WTC11 (cell line): Measurements from ENCODE around the gene OPN4.

Experiments
- ESRRA ChIP-seq: sonication (generic); formaldehyde crosslinking; IDR thresholded peaks from 2 replicates; pipeline ENCODE4 v1.8.1; 2022; ENCODE audit warnings: mild to moderate bottlenecking, missing genetic modification reagents, borderline replicate concordance
- ETV6 ChIP-seq: sonication (generic); formaldehyde crosslinking; IDR thresholded peaks from 2 replicates; pipeline ENCODE4 v1.8.1; 2022; ENCODE audit warnings: mild to moderate bottlenecking, missing genetic modification reagents
- IRF2 ChIP-seq: sonication (generic); formaldehyde crosslinking; IDR thresholded peaks from 2 replicates; pipeline ENCODE4 v1.8.0; 2022; ENCODE audit warnings: low read depth, missing genetic modification reagents, borderline replicate concordance
- NFYB ChIP-seq: sonication (generic); formaldehyde crosslinking; conservative IDR thresholded peaks from 2 replicates; pipeline ENCODE4 v1.8.0; 2022; ENCODE audit warnings: low read depth, missing genetic modification reagents
- SP1 ChIP-seq: sonication (generic); formaldehyde crosslinking; conservative IDR thresholded peaks from 2 replicates; pipeline ENCODE4 v1.8.1; 2022; ENCODE audit warnings: missing genetic modification reagents
- ZNF138 ChIP-seq: sonication (generic); formaldehyde crosslinking; conservative IDR thresholded peaks from 2 replicates; pipeline ENCODE4 v1.8.1; 2022; ENCODE audit warnings: mild to moderate bottlenecking, moderate library complexity, missing genetic modification reagents
- ZNF263 ChIP-seq: sonication (generic); formaldehyde crosslinking; IDR thresholded peaks from 2 replicates; pipeline ENCODE4 v1.8.1; 2022; ENCODE audit warnings: low read depth, mild to moderate bottlenecking, moderate library complexity, missing genetic modification reagents
- TF ChIP-seq, protein P1 (sequence below): fragments of 200-600 bp; IDR thresholded peaks from 2 replicates; pipeline ENCODE4 v1.8.0; 2022; ENCODE audit warnings: antibody characterized with exemption
- TF ChIP-seq, protein P2 (sequence below): sonication (generic); formaldehyde crosslinking; IDR thresholded peaks from 2 replicates; pipeline ENCODE4 v1.8.0; 2022; ENCODE audit warnings: mild to moderate bottlenecking, missing genetic modification reagents
- TF ChIP-seq, protein P3 (sequence below): sonication (generic); formaldehyde crosslinking; IDR thresholded peaks from 2 replicates; pipeline ENCODE4 v1.8.1; 2022; ENCODE audit warnings: mild to moderate bottlenecking, missing genetic modification reagents, moderate library complexity, borderline replicate concordance

DNA sequence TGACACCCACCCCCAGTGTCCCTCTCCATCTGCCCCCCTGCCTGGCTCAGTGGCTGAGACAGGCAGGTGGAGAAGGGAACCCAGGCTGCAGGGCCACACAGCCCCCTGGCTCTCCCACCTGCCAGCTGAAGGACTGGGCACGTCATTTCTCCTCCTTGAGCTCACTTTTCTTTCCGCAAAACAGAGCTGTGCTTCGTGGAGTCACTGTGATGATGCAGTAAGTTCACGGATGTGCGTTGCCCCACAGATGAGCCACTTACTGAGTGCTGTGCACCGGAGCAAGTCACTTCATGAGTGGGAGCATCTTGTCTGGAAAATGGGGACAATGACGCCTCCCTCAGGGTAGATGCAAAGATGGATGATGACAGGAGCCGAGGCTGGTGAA, 2.7 kb downstream of the OPN4 start:
- TF ChIP-seq, protein P1, sequence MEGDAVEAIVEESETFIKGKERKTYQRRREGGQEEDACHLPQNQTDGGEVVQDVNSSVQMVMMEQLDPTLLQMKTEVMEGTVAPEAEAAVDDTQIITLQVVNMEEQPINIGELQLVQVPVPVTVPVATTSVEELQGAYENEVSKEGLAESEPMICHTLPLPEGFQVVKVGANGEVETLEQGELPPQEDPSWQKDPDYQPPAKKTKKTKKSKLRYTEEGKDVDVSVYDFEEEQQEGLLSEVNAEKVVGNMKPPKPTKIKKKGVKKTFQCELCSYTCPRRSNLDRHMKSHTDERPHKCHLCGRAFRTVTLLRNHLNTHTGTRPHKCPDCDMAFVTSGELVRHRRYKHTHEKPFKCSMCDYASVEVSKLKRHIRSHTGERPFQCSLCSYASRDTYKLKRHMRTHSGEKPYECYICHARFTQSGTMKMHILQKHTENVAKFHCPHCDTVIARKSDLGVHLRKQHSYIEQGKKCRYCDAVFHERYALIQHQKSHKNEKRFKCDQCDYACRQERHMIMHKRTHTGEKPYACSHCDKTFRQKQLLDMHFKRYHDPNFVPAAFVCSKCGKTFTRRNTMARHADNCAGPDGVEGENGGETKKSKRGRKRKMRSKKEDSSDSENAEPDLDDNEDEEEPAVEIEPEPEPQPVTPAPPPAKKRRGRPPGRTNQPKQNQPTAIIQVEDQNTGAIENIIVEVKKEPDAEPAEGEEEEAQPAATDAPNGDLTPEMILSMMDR: no peak
- TF ChIP-seq ESRRA (no peak), NFYB (CRISPR knock-in tag) (no peak), ZNF263 (CRISPR knock-in tag) (no peak), ZNF138 (CRISPR knock-in tag) (no peak), IRF2 (CRISPR knock-in tag) (no peak), ETV6 (CRISPR knock-in tag) (no peak), SP1 (CRISPR knock-in tag) (no peak)
- TF ChIP-seq, protein P2, sequence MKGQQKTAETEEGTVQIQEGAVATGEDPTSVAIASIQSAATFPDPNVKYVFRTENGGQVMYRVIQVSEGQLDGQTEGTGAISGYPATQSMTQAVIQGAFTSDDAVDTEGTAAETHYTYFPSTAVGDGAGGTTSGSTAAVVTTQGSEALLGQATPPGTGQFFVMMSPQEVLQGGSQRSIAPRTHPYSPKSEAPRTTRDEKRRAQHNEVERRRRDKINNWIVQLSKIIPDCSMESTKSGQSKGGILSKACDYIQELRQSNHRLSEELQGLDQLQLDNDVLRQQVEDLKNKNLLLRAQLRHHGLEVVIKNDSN (CRISPR knock-in tag): no peak
- TF ChIP-seq, protein P3, sequence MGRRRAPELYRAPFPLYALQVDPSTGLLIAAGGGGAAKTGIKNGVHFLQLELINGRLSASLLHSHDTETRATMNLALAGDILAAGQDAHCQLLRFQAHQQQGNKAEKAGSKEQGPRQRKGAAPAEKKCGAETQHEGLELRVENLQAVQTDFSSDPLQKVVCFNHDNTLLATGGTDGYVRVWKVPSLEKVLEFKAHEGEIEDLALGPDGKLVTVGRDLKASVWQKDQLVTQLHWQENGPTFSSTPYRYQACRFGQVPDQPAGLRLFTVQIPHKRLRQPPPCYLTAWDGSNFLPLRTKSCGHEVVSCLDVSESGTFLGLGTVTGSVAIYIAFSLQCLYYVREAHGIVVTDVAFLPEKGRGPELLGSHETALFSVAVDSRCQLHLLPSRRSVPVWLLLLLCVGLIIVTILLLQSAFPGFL (CRISPR knock-in tag): no peak
